Measurements from ENCODE around the gene FERMT2. TPM values are rescaled to one million over a fixed set of nuclear protein-coding genes. Genes with fewer than 3 reads are reported as not detected.

The FERMT2 gene
- total RNA-seq, 4 donors from 2014 or later, result 8.4 to 27.0 (median 15.1) TPM

DNA sequence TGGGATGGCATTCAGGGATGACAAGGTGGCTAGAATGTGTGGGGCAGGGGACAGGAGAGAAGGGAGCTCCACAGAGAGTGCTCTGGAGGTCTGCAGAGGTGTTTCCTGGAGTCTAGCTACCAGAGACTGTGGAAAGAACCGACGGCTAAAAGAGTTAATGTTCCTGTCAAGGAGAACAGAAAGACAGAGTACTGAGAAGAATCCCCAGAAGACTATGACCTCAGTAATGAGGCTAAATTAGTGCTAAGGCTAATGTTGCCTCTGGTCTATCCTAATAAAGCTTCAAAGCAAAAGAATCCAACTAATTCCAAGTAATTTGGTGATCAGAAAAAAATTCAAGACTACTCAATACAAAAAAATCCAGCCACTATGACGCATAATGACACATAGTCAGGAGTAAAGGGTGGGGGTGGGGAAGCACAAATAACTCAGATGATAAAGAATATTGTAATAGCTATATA lies 44.7 kb downstream of the FERMT2 start:
- no peak overlapping the region for H3K4me3 ChIP-seq (ENCODE audit: low read depth, poor library complexity, severe bottlenecking)
- TF ChIP-seq POLR2A (IDR thresholded peaks at IDR 0.05), result no peak
- TF ChIP-seq, protein P1, sequence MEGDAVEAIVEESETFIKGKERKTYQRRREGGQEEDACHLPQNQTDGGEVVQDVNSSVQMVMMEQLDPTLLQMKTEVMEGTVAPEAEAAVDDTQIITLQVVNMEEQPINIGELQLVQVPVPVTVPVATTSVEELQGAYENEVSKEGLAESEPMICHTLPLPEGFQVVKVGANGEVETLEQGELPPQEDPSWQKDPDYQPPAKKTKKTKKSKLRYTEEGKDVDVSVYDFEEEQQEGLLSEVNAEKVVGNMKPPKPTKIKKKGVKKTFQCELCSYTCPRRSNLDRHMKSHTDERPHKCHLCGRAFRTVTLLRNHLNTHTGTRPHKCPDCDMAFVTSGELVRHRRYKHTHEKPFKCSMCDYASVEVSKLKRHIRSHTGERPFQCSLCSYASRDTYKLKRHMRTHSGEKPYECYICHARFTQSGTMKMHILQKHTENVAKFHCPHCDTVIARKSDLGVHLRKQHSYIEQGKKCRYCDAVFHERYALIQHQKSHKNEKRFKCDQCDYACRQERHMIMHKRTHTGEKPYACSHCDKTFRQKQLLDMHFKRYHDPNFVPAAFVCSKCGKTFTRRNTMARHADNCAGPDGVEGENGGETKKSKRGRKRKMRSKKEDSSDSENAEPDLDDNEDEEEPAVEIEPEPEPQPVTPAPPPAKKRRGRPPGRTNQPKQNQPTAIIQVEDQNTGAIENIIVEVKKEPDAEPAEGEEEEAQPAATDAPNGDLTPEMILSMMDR (IDR thresholded peaks at IDR 0.05), result no peak
- DNase-seq (ENCODE audit: low spot score in 2 of 2), result no peak

DNA sequence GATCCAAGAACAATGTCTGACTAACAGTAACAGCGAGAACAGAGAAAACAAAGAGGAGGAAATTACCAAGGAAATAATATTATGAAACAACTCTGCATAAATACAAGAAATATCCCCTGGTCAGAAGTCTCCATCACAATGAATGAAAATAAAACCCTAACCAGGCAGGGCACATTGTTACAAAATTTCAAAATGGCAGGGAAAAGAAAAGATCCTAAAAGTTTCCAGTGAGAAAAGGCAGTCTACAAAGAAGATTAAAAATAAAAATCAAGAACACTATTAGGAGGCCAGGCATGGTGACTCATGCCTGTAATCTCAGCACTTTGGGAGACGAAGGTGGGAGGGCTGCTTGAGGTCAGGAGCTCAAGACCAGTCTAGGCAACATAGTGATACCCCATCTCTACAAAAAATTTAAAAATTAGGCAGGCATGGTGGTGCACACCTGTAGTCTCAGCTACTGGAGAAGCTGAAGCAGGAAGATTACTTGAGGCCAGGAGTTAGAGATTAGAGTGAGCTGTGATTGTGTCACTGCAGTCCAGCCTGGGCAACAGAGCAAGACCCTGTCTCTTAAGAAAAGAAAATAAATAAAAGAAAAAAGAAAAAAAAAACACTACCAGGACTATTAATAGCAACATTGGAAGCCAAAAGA lies 47.8 kb downstream of the FERMT2 start:
- TF ChIP-seq POLR2A (IDR thresholded peaks at IDR 0.05), result no peak
- TF ChIP-seq, protein P1 (IDR thresholded peaks at IDR 0.05), result no peak
- WGBS, 2 donors, result 48 to 62% methylated on average over 2 of the region's 2 CpGs
- intact Hi-C loops (cut with DNase I; ENCODE audit: low total_unique reads), result no loop called here
- no peak overlapping the region for H3K4me3 ChIP-seq (ENCODE audit: low read depth, poor library complexity, severe bottlenecking)
- no peak for DNase-seq (ENCODE audit: low spot score in 2 of 2)

More for the DNA sequence above, 44.7 kb downstream of the FERMT2 start:
- intact Hi-C loops (cut with DNase I; ENCODE audit: low total_unique reads), result no loop called here
- WGBS, 2 donors, result 59 to 75% methylated on average over 3 of the region's 3 CpGs

DNA sequence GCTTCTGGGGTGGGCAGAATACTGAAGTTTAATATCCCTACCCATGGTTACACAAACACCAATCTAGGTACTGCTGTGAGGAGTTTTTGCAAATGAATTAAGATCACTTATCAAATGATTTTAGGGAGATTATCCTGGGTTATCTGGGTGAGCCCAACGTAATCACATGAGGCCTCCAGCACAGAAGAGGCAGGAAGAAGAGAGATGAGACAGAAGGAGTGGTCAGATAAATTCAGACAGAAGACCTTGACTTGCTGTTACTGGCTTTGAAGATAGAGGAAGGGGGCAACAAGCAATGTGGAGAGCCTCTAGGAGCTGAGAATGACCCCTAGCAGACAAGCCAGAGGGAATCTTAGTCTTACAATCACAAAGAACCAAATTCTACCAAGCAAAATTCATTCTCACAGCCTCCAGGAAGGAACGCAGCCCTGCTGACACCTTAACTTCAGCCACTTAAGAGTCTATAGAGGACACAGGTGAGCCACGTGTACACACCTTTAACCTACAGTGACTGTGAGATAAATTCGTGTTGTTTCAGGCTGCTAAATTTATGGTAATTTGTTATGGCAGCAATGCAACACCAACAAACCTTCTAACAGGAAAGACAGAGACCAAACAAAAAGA lies 49.4 kb downstream of the FERMT2 start:
- intact Hi-C loops (cut with DNase I; ENCODE audit: low total_unique reads), result no loop called here
- H3K4me3 ChIP-seq (ENCODE audit: low read depth, poor library complexity, severe bottlenecking), result no peak overlapping the region
- DNase-seq (ENCODE audit: low spot score in 2 of 2), result no peak
- TF ChIP-seq POLR2A (IDR thresholded peaks at IDR 0.05), result no peak
- TF ChIP-seq, protein P1 (IDR thresholded peaks at IDR 0.05), result no peak
- 67 to 74% methylated on average over 4 of the region's 4 CpGs for WGBS, 2 donors

DNA sequence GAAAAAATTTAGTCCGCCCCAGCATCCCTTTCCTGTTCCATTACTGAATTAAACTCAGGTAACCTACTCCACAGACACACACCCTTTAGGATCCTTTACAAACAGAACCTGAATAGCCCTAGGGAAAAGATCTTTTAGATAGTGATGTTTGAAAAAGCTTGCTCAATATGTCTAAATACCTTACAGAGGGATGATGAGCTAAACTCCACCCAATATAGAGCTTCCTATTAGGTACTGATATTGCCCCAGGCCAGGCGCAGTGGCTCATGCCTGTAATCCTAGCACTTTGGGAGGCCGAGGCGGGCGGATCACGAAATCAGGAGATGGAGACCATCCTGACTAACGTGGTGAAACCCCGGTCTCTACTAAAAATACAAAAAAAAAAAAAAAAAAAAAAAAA lies 50.1 kb downstream of the FERMT2 start:
- no peak overlapping the region for H3K4me3 ChIP-seq (ENCODE audit: low read depth, poor library complexity, severe bottlenecking)
- DNase-seq (ENCODE audit: low spot score in 2 of 2), result no peak
- TF ChIP-seq, protein P1 (IDR thresholded peaks at IDR 0.05), result no peak
- TF ChIP-seq POLR2A (IDR thresholded peaks at IDR 0.05), result no peak
- intact Hi-C loops (cut with DNase I; ENCODE audit: low total_unique reads), result no loop called here
- WGBS, 2 donors, result 54 to 66% methylated on average over 8 of the region's 8 CpGs

DNA sequence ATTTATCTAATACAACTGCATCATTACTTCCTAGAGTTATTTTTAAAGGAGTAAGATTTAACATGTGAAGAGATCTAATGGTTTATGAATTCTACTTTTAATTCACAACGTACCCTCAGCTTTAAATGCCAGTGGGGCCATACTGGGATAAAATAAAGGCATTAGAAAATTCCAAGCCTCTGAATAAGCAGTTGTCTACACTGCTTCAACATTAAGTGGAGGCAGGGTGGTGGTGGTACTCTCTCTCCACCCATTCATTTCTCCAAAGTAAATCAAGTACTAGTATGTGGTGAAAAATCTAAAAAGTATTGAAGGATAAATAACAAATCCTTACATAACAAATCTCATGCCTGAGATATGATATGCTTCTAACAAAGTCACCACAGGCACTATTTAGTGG lies 52.4 kb downstream of the FERMT2 start:
- WGBS, 2 donors, result 82 to 87% methylated on average over 1 of the region's 1 CpG
- no peak overlapping the region for H3K4me3 ChIP-seq (ENCODE audit: low read depth, poor library complexity, severe bottlenecking)
- TF ChIP-seq, protein P1 (IDR thresholded peaks at IDR 0.05), result no peak
- no peak for TF ChIP-seq POLR2A (IDR thresholded peaks at IDR 0.05)
- no peak for DNase-seq (ENCODE audit: low spot score in 2 of 2)
- intact Hi-C loops (cut with DNase I; ENCODE audit: low total_unique reads), result no loop called here
